Stimulated activated CD4-positive, alpha-beta T cell treated with anti-CD3 and anti-CD28 coated beads, Interleukin-4, amount 100 ng/mL, for 24 hours (primary cell): ENCODE measurements around the gene CD99.
"Not testable (repeated sequence)": the region's sequence is repeated elsewhere in the genome, so short reads cannot be mapped to it uniquely, and the experiment has no call there.

Experiments used
- DNase-seq: peaks from one replicate; pipeline ENCODE4 v3.0.0-alpha.2; 2020

CD99 gene

DNA sequence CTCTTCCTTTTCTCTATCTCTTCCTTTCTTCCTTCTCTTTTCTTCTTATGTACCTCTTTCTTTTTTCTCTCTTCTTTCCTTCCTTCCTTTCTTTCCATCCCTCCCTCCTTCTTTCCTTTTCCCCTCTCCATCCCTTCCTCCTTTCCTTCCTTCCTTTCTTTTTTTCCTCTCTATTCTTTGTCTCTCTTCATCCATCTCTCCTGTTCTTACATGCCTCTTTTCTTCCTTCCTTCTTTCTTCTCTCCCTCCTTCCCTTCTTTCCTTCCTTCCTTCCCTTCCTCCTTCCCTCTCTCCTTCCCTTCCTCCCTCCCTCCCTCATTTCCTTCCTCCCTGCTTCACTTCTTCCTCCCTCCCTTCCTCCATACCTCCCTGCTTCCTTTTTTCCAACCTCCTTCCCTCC lies 41.6 kb downstream of the CD99 start:
- no peak for DNase-seq

DNA sequence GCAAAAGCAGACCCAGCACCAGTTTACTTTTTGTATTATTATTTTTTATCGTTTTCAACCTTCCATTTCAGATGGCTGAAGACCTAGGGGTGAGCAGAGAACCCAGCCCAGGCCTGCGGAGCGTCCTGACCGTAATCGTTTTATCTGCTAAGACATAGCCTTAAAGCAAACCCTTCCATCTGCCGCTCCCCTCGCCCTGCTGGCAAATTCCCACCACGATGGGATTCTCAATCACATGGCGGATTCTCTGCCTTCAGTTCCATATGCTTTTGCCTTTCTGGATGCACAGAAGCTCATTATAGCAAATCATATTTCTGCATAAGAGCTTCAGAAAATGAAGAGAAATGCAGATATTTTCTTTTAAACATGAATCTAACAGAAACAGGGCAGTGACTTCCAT lies 42.2 kb downstream of the CD99 start:
- no peak for DNase-seq

DNA sequence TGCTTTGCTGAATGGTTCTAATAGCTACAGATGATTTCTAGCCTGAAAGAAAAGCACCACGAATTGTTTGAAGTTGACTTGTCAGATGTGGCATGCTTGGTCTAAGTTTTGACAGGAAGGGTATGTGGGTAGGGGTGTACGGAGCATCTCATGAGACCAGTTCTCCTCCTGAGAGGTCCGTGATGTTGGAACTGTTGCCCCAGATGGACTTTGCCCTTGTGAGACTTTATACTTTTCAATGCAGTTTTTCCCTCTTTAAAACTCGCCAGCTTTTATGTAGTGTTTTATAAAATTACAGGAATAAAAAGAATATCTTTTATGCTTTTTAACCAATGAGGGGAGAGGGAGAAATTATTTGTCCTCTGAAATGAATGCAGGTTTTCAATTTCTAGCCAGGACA lies 44.2 kb downstream of the CD99 start:
- no peak for DNase-seq

DNA sequence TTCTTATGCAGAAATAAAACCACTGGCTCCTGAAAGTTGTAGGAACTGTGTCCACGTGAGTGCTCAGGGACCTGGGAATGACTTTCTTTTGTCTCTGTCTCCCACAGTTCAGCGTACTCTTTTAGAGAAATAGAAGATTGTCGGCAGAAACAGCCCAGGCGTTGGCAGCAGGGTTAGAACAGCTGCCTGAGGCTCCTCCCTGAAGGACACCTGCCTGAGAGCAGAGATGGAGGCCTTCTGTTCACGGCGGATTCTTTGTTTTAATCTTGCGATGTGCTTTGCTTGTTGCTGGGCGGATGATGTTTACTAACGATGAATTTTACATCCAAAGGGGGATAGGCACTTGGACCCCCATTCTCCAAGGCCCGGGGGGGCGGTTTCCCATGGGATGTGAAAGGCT lies 49.6 kb downstream of the CD99 start:
- no peak for DNase-seq

DNA sequence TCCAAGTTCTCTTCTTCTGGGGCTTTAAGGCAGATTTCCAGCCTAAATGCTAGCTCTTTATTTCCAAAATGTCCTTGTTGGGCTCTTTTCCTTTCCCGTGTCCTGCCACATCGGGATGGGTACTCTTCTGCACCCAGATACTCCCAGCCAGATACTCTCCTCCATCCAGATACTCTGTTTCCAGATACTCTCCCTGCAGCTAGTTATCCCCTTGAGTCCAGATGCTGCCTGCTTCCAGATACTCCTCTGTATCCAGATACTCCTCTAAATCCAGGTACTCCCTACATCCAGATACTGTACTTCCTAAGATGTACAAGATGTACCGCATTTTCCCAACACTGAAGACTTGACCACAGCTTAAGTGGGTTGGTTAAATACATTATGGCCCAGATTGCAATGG lies 50.3 kb downstream of the CD99 start:
- no peak for DNase-seq

DNA sequence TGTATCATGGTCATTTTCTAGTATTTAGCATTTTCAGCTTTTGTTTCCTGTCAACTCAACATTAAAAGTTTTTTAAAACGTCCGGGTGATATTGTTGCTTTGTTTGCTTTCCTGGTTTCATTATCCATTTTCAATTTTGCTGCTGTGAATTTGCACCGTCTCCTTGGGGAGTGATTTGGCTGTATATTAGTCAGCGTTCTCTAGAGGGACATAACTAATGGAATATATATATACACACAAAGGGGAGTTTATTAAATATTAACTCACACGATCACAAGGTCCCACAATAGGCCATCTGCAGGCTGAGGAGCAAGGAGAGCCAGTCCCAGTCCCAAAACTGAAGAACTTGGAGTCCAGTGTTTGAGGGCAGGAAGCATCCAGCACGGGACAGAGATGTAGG lies 55.2 kb downstream of the CD99 start:
- not testable (repeated sequence) for DNase-seq

DNA sequence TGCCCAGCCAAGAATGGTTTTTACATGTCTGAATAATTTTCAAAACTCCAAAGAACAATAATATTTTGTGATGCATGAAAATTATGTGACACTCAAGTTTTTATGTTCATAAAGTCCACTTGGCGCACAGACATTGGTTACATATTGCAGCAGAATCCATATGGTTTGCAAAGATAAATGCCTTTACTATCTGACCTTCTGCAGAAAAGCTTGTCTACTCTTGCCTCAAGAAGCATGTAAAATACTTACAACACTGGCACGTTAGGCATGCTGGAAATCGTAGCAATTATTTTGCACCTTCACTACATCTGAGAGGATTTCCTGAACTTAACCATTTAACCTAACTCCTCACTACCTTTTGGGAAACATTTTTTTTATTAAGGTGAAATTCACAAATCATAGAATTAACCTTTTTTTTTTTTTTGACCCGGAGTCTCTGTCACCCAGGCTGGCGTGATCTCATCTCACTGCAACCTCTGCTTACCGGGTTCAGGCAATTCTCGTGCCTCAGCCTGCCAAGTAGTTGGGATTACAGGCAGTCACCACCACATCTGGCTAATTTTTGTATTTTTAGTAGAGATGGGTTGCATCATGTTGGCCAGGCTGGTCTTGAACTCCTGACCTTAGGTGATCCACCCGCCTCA lies 57.2 kb downstream of the CD99 start:
- DNase-seq, result no peak

DNA sequence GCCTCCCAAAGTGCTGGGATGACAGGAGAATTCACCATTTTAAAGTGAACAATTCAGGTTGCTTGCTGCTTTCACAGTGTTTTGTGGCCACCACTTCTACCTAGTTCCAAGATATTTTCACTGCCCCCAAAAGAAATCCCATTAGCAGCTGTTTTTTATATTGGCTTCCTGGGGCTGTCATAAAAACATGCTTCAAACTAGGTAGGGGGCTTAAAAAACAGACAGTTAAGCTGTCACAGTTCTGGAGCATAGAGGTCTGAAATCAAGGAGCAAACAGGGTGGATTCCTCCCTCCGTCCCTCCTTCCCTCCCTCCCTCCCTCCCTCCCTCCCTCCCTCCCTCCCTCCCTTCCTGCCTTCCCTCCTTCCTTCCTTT lies 57.7 kb downstream of the CD99 start:
- DNase-seq, result no peak

DNA sequence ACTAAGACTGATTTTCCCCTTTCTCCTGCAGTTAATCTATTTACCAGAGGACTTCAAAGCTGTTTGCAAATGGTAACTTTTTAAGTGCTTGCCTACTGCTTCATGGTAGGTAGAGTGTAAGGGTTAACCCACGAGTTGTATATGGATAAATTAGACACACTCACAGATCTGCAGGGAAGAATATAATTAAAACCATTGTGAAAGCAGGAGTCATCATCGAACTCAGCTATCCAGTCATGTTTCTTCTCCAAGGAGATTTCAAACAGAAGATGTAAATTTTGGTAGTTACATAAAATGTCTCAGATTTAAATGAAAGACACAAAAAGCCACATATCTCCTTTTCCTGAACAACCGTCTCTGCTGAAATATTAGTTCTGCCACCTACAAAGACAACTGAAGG lies 60.2 kb downstream of the CD99 start:
- no peak for DNase-seq

DNA sequence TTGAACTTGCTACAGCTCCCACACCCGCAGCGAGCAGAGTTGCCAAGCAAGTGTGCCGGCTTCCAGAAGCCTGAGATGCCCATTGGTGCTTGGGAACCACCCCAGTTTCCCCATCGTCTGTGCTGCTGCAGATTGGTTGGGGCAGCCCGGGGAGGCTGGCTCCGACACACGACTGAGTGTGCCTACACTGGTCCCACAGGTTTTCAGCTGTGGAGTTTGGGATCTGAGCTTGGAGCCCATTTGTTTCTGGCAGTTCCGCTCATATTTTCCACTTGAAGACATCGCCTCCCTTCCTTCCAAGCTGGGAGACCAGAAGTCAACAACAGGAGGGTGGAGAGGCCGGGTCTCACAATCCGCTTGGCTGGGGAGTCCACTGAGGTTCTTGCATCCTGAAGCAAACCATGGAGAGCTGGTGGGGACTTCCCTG lies 60.8 kb downstream of the CD99 start, which contains the start of gene XG:
TSS of gene XG (plus strand) at position 167 of the 427 bp plus-strand sequence. CDS start at position 402, 235 bp downstream.
- not testable (repeated sequence) for DNase-seq

DNA sequence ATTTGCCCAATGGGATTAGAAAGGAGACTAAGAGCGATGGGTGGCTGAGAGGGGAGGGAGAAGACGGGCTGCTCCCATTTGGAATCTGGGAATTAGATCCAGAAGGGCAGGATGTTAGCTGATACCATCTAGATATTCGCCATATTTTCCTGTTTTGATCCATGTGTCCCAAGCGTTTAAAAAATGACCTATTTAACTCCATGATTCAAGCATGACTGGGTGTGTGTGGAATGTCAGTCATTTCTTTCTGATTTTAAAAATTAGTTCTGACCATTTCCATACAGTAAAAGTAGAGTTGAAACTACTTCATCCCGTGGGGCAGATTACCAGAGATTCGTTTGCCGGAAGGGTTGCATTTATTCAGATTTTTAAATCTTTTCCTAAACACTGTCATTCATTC lies 61.3 kb downstream of the CD99 start:
- not testable (repeated sequence) for DNase-seq

DNA sequence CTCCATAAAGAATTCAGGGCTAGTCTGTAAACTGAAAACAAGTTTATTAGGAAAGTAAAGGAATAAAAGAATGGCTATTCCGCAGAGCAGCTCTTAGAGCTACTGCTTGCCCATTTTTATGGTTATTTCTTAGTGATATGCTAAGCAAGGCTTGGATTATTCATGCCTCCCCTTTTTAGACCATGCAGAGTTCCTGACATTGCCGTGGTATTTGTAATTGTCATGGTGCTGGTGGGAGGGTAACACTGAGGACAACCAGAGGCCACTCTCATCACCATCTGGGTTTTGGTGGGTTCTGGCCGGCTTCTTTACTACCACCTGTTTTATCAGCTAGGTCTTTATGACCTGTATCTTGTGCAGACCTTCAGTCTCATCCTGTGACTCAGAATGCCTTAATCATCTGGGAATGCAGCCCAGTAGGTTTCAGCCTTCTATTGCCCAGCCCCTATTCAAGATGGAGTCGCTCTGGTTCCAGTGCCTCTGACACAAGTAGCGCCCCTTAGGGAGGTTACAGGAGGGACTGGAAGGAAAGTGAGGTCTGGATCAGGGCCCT lies 64.1 kb downstream of the CD99 start:
- not testable (repeated sequence) for DNase-seq

DNA sequence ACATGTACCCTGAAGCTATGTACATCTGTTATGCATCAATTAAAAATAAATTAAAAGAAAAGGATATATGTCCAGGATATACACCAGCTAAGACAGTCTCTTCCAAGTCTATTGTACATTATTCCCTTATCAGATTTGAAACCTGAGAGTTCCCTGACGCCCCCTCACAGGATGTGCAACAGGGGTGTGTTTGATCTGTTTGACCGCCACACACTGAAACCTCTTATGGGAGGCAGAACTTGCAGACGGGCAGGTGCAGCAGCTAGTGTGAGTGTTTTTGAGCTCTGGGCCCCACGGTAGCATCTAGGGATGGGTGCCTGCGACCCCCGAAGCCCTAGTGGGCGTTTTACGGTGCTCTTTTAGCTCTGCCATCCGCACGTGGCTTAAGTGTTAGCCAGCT lies 65.5 kb downstream of the CD99 start:
- DNase-seq, result no peak

DNA sequence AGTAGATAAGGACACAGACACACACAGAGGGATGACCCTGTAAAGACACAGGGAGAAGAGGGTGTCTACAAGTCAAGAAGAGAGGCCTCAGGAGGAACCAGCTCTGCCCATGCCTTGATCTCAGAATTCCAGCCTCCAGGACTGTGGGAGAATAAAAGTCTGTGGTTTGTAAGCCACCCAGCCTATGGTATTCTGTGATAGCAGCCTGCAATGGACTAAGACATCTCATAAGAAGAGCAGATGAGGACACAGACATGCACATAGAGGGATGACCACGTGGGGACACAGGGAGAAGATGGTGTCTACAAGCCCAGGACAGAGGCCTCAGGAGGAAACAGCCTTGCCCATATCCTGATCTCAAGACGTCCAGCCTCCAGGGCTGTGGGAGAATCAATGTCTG lies 70.2 kb downstream of the CD99 start:
- DNase-seq, result no peak

DNA sequence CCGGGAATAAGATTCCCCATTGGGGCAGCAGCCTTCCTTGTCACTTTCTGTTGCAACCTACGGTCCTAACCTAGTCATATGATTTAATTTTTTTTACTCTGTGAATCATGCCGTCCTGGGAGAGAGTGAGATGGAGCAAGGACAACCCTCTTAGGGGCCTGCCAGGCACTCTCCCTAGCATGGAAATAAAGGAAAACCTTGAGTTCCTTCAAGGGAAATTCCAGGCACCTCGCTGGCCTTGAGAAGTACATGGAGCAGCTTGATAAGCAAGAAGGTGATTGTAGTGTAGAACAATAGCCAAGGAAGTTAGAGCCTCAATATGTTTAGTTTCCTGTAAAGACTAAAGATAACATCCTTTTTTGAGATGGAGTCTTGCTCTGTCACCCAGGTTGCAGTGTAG lies 71.6 kb downstream of the CD99 start:
- DNase-seq, result not testable (repeated sequence)

DNA sequence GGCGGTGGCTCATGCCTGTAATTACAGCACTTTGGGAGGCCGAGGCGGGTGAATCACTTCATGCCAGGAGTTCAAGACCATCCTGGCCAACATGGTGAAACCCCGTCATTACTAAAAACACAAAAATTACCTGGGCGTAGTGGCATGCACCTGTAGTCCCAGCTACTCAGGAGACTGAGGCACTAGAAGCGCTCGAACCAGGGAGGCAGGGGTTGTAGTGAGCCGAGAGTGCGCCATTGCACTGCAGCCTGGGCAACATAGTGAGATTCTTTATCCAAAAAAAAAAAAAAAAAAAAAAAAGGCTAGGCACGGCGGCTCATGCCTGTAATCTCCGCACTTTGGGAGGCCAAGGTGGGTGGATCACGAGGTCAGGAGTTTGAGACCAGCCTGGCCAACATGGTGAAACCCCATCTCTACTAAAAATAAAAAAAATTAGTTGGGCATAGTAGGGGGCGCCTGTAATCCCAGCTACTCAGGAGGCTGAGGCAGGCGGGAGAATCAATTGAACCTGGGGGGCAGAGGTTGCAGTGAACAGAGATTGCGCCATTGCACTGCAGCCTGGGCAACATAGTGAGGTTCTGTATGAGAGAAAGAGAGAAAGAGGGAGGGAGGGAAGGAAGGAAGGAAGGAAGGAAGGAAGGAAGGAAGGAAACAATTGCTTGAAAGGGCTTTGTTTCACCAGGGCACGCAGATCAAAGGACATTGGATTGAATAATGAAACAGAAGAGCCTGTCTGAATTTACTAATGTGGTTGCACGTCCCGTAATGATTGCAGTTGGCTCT lies 73.9 kb downstream of the CD99 start:
- DNase-seq, result not testable (repeated sequence)

DNA sequence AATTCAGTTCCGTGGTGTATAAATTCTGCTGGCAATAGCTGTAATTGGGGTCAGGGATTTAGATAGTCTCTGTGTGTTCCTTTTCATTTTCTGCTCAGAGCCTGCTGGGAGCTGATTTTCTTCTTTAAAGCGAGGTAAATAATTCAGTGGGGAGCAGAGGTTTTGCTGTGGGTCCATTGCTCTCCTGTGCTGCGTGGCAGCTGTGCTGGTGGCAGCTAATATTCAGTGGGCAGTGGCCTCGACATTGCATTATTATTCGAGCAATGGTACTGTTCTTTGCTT lies 74.4 kb downstream of the CD99 start:
- DNase-seq, result no peak

DNA sequence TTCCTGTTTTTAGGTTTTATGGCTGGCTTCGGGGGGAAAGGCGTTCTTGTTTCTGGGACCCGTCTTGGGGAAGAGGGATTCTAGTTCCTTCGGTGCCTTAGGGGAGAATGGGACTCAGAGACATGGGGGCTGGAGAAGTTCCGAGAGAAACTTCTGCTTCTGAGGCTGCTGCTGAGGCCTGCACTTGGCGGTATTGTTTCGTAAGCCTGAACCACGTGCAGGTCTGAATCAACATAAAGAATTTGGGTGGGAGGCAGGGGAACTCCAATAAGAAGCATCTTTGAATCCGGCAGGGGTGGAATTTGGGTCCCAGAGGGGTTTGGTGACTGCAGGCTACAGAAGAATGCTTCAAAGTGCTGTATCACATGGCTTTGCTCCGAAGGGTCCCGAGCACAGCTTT lies 75.8 kb downstream of the CD99 start:
- DNase-seq, result no peak

DNA sequence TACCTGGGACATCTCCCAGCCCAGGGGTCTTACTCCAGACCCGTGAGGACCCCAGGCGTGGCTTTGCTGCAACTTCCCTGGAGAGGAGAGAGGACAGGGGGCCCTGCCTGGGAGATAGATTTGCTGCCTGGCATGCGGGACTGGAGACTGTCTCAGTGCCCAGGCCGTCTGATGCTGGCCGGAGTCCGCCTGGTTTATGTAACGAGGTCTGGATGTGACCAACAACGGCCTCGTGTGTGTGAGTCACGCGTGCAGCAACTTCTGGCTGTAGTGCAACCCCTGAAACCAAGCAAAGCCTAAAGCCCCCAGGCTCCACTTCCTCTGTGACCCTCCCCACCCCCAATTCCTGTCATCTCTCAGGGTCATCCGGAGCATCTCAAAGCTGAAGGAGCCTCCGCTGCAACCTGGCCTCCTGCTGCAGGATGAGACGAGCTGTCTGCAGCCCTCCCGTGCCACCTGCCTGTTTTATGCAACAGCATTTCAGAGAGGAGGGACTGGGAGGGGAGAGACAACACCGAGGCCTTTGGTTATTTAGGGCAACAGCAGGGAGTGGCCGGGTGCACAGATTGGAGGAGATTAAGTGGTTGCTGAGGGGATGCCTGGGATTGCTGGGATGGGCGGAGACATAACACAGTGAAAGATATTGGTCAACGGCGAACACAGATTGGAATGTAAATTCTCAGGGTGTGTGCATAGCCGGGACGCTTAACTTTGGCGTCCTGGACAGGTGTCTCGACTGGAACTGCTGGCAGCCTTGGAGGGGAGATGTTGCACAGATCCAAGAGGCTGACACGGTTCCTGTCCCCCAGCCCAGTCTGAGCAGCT lies 76.7 kb downstream of the CD99 start:
- no peak for DNase-seq

DNA sequence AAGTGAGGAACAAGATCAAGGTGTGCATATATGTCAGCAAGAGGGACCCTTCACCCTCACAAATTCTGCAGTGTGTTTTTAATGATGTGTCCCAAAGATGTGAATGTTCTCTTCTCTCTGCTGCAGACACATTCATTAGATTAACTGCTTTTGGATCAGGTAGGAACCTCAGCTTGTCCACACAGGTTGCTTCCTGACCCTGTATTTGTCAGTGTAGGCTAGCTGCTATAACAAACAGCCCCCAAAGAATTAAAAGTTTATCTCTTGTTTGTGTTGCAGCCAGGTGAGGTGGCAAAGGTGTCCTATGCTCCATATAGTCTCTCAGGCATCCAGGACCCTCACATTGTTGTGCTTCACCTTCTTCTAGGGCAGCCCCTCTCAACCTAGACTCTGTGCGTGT lies 78.5 kb downstream of the CD99 start:
- no peak for DNase-seq

DNA sequence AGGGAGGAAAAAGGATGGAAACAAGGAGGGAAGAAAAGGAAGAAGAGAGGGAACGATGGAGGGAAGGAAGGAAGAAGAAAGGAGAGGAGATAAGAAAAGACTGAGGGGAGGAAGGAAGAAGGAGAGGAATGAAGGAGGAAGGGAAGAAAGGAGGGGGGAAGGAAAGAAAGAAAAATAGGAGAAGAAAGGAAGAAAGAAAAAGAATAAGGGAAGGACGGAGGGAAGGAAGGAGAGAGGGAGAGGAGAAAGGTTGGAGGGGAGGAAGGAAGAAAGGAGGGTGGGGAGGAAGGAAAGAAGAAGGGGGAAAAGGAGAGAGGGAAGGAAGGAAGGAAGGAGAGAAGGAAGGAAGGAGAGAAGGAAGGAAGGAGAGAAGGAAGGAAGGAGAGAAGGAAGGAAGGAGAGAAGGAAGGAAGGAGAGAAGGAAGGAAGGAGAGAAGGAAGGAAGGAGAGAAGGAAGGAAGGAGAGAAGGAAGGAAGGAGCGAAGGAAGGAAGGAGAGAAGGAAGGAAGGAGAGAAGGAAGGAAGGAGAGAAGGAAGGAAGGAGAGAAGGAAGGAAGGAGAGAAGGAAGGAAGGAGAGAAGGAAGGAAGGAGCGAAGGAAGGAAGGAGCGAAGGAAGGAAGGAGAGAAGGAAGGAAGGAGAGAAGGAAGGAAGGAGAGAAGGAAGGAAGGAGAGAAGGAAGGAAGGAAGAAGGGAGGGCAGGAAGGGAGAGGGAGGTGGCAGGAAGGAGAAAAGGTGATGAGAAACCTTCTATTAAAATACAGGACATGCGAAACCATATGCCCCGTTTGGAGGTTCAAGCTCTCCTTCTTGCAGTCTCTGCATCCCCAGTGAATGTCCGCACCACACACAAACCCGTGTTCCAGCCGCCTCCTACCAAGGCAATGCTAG lies 82.3 kb downstream of the CD99 start:
- DNase-seq, result not testable (repeated sequence)

DNA sequence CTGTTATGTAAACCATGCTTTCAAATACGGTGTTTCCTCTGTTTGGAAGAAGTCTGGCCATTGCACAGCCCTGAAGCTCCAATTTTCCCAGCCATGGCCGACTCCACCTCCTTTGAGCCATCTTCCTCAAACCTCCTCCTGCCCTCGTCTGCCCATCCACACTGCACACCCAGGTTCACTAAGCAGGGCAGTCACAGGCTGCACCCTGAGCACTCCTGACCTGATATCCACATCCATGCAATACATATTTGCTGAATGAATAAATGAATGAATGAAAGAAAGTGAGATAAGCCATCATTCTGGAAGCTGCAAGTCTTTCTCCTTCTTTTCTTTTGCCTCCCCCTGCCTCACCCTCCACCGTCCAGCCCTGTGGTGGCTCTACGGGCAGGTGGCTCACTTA lies 83.0 kb downstream of the CD99 start:
- no peak for DNase-seq

DNA sequence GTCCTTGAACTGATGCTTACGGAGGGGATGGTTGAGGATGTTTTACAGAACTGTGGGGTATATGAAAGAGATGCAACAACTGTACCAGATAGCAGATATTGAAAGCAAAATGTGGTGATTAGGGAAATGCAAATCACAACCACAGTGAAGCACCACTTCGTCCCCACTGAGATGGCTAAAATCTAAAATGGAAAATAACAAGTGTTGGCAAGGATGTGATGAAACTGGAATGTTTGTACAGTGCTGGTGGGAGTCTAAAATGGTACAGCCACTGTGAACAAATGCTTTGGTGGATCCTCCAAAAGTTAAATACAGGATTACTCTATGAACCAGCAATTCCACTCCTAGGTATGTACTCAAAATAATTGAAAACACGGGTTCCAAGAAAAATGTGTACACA lies 83.7 kb downstream of the CD99 start:
- no peak for DNase-seq
